ENCODE measurements around the gene RHEX.
A peak's percentile ranks its signal among the peaks of the same experiment; 100 is the strongest.
"Not testable (repeated sequence)": the region's sequence is repeated elsewhere in the genome, so short reads cannot be mapped to it uniquely, and the experiment has no call there.

RHEX gene

DNA sequence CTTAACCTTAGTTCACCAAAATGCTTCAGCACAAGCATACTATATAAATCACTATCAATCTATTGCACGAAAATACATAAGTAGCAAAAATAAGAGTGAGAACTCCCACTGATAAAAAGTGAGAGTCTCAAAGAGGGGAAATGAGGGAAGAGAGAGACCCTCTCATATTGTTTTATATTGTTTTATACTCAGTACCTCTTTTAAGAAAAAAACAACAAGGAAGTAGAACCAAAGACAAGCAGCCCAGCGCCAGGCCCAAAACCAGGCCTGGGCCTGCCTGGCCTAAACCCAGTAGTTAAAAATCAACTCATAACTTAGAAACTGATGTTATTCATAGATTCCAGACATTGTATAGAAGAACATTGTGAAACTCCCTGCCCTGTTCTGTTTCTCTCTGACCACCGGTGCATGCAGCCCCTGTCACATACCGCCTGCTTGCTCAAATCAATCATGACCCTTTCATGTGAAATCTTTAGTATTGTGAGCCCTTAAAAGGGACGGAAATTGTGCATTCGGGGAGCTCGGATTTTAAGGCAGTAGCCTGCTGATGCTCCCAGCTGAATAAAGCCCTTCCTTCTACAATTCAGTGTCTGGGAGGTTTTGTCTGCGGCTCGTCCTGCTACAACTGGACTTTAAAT is 5.4 kb downstream of the RHEX start:
- FAIRE-seq: peak; percentile 83
- not testable (repeated sequence) for DNase-seq (ENCODE audit: insufficient read length, low spot score)

- no peak for DNase-seq (ENCODE audit: insufficient read length, low spot score)
- FAIRE-seq: peak; percentile 39
Observed at GRCh38 chr1:206058927-206059292, 5.9 kb downstream of the RHEX start.

DNA sequence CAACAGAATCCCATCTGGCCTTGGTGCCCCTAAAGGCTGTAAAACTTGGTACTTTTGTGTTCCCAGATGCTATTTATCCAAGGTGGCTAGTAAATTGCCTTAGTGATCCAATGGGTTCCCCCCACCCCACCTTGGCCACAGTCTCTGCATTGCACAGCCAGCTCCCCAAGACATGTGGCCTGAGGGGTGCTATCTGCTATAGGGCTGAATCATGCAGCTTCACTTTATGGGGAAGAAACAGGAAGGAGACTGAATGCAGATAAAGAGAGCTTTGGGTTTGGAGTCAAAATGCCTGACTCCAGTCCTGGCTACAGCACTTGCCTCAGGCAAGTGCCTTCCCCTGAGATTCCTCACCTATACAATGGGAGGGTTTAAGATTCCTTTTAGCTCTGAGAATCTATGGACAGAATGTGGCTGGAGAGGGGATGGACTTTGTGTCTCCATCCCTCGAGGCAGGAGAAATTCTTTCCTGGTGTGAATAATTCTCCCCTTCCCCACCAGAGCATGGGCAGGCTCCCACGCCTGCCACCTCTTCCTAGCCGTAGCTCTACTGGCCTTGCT is 6.5 kb downstream of the RHEX start:
- DNase-seq (ENCODE audit: insufficient read length, low spot score) (no peak), FAIRE-seq (no peak)

- no peak for DNase-seq (ENCODE audit: insufficient read length, low spot score)
- FAIRE-seq: no peak
Observed at GRCh38 chr1:206060844-206061243, 7.9 kb downstream of the RHEX start.

DNA sequence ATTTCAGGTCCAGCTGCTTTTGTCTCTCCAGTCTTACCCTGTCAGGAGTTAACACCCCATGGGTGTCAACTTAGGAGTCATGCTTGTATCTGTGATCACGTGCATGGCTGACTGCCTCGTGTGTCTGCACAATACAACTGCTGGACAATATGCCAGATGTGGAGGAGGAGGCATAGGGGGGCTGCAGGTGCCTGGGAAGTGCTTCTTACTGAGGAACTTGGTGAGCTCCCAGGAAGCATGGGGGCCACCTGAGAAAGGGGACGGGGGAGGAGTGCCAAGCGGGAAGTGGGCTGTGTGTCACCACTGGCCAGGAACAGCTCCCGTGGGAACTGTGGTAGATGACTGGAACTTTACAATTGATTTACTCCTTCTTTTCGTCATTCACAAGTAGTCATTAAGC is 9.5 kb downstream of the RHEX start:
- DNase-seq (ENCODE audit: insufficient read length, low spot score): no peak
- no peak for FAIRE-seq

DNA sequence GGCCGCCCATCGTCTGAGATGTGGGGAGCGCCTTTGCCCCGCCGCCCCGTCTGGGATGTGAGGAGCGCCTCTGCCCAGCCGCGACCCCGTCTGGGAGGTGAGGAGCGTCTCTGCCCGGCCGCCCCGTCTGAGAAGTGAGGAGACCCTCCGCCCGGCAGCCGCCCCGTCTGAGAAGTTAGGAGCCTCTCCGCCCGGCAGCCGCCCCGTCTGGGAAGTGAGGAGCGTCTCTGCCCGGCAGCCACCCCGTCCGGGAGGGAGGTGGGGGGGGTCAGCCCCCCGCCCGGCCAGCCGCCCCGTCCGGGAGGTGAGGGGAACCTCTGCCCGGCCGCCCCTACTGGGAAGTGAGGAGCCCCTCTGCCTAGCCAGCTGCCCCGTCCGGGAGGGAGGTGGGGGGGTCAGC is 11.0 kb downstream of the RHEX start:
- not testable (repeated sequence) for FAIRE-seq; DNase-seq (ENCODE audit: insufficient read length, low spot score)

GRCh38 chr1:206064501-206064900 is 11.5 kb downstream of the RHEX start:
- not testable (repeated sequence) for DNase-seq (ENCODE audit: insufficient read length, low spot score); FAIRE-seq

GRCh38 chr1:206065547-206066145 is 12.7 kb downstream of the RHEX start:
- FAIRE-seq (no peak), DNase-seq (ENCODE audit: insufficient read length, low spot score) (no peak)

DNA sequence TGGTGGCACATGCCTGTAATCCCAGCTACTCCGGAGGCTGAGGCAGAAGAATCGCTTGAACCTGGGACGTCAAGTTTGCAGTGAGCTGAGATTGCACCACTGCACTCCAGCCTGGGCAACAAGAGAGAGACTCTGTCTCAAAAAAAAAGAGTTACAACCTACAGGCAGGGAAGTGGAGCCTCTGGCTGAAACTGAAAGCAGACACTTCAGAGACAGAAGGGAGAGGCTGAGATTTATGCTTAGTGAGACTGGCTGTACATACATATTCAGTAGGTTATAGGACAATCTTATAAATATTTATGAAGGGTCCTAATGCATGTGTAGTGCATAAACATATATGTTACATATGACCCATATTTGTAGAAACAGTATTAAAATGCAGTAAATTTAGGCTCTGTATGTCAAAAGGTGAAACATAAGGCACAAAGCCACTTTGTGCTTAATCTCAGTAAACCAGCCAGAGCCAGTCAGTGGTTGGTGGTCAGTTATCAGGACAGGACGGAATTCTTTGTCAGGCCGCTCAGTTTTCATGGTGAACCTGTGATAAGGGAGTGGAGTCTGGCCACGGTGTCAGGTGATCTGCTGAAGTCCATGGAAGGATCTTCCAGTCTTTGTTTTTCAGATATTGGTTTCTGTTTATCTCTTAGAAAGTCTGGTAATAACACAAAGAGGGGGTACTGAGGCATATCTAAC is 13.7 kb downstream of the RHEX start:
- peak; percentile 48 for DNase-seq (ENCODE audit: insufficient read length, low spot score)
- FAIRE-seq: peak; percentile 64

- no peak for FAIRE-seq
- DNase-seq (ENCODE audit: insufficient read length, low spot score): no peak
Observed at GRCh38 chr1:206067486-206068227, 14.7 kb downstream of the RHEX start.

DNA sequence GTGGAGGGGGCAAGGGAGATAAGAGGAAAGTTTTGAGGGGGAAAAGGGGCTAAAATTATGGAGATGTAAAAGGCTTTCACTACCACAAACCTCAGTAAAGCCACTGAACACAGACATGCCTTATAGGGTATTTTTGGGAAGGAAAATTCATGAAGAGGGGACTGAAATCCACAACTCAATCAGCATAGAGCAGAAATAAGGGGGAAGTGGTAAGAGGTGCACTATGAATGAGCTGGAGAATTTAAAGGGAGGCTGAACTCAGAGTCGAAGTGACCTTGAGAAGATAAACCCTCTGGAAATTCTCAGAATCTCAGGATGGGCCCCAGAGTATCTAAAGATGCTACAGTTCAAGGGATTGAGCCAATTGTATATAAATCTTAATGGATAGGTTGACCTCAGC is 15.3 kb downstream of the RHEX start:
- no peak for FAIRE-seq

DNA sequence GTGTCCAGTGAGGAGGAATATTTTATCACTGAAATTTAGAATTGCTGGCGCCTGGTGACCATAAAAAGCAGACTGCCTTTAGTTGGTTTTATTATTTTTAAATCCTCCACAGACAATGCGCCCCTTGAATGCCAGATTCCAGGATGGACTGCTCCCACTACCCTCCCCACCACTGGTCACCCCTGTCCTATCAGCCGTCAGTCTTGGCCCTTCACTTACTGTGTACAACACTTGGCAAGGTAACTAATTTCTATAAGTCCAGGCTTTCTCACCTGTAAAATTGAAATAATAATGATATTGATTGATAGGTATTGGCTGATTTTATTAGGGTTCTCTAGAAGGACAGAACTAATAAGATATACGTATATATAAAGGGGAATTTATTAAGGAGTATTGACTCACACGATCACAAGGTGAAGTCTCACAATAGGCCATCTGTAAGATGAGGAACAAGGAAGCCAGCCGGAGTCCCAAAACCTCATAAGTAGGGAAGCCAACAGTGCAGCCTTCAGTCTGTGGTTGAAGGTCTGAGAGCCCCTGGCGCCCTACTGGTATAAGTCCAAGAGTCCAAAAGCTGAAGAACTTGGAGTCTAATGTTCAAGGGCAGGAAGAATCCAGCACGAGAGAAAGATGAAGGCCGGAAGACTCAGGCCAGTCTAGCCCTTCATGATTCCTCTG is 17.8 kb downstream of the RHEX start:
- no peak for FAIRE-seq

More for the DNA sequence above, 15.3 kb downstream of the RHEX start:
- DNase-seq (ENCODE audit: insufficient read length, low spot score): no peak

DNA sequence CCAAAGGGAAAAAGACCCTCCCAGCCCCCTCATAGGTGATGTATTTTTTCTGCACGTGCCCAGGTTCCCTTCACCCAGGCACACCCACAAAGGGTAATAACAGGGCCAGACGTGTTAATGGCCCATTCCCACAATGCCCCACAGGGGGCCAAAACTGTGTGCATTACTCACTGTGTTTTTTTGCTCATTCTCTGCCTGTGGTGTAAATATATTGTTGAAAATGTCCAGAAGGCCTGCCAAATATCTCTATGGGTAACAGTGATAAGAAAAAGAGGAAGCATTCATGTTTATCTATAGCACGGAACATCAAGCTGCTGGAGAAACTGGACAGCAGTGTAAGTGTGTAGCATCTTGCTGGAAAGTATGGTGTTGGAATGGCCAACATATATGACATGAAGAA is 21.9 kb downstream of the RHEX start:
- no peak for DNase-seq (ENCODE audit: insufficient read length, low spot score)

More for the DNA sequence above, 17.8 kb downstream of the RHEX start:
- DNase-seq (ENCODE audit: insufficient read length, low spot score): no peak

DNA sequence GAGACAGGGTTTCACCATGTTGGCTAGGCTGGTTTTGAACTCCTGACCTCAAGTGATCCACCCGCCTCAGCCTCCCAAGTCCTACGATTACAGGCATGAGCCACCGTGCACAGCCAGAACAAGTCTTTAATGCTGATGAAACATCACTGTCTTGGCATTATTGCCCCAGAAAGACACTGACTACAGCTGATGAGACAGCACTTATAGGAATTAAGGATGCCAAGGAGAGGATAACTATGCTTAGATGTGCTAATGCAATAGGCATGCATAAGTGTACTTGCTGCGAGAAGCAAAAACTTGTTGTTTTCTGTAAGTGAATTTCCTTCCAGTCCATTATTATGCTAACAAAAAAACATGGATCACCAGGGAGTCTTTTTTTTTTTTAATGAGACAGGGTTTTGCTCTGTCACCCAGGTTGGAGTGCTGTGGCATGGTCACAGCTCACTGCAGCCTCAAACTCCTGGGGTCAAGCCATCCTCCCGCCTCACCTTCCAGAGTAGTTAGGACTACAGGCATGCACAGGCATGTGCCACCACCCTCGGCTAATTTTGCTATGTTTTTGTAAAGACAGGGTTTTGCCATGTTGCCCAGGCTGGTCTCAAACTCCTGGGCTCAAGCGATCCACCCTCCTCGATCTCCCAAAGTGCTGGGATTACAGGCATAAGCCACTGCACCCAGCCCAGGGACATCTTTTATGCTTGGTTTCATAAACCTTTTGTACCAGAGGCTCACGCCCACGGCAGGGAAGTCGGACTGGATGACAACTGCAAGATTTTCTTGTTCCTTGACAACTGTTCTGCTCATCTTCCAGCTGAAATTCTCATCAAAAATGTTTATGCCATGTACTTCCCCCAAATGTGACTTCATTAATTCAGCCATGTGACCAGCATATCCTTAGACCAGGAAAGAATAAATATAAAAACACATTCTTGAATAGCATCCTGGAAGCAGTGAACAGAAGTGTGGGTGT is 23.1 kb downstream of the RHEX start:
- DNase-seq (ENCODE audit: insufficient read length, low spot score): no peak
- no peak for FAIRE-seq

More for the DNA sequence above, 21.9 kb downstream of the RHEX start:
- no peak for FAIRE-seq

DNA sequence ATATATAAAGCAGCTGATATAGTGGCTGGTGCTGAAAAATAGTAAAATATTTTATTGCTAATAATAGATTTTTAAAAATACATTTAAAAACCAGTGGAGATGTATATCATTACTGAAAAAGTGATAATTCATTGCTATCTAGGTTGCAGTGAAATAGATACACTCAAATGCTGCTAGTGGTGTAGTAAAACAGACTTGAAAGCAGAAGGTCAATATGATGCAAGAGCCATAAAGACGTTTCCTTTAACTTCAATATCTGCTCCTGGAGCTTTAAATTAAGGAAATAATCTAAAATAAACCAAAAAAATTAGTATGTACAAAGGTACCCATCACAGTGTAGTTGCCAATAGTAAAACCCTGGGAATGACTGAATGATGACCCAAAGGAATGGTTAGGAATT is 26.2 kb downstream of the RHEX start:
- no peak for FAIRE-seq
- no peak for DNase-seq (ENCODE audit: insufficient read length, low spot score)

DNA sequence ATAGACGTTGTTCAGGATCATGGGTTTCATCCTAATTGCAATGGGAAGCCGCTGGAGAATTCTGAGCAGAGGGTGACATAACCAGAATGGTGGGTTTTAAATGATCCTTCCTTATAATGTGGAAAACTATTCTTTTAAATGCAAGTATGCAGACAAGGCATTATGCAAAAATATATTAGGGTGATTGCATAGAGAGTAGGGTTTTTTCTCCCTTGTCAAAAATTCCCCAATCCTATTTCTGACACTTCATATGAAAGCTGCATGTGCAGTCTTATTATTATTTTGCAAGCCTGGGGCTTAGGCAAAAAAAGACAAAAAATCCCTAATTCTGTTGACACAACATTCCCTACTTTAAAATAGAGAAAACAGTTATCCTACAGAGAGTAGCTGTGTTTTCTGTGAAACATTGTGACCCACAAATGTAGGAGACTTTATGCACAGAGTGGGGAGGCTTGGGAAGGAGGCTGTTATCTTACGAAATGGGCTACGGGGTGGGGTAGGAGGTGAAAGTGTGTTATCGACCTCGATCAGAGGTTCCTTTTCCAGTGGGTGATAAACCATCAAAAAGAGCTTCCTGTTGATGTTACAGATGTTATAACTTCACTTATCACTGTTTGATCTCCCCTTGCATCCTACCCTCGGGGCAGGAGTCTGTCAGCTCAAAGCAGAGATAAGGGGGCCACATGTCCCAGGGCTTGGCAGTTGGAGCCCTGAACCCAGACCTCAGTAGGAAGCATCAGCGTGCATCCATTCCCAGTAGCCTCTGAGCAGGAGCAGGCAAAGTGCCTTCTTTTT is 27.2 kb downstream of the RHEX start:
- DNase-seq (ENCODE audit: insufficient read length, low spot score): no peak
- no peak for FAIRE-seq

DNA sequence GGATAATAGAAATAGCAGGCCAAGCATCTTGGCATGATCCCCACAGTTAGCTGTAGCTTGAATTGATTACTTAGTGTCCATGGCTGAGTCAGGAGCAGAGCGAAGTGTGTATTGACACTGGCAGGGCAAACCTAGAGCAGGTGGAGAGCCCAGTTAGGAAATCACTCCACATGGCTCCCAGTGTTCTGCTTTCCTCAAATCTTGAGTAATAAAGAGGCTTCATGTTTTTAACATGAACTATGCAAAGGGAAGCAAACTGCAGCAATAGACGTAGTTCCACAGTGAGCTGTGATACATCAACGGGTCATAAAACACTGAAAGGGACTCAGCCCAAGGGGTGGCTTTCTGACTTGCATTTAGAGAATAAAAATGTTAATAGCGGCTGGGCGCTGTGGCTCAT is 28.9 kb downstream of the RHEX start:
- FAIRE-seq: no peak
- no peak for DNase-seq (ENCODE audit: insufficient read length, low spot score)

DNA sequence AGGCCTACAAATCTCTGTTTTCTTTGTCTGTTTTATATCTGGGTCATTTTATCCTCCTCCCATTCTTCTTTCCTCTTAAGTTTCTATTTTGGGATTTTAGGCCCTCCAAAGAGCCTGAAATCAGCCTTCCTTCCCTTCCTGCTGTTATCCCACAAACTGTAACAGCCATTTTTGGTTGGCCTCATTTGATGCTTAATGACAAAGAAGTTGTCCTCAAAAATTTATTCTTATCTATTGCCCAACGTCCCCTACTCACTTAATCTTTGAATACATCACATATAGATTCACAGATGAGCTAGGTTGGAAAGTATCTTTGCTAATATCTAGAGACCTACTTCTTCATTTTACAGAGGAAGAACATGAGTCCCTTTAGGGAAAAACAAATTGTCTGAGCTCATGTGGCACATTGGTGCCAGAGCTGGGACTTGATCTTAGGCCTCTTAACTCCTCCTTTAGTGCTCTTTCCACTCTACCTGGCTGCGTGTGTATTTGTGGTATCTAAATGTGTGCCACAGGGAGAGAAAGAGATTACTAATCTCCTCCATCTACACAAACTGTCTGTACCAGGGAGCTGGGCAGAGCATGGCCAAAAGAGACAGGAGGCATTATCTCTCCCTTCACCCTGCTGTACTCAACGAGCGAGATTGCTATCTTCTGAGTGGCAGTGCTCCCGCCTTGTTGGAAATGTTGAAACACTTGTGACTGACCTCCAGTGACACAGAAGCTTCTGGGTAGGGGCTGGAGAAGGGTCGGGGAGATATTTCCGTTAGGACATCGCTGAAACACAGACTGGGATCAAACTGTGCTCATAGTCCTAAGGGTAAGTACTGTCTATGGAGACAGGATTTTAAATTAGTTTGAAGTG is 30.1 kb downstream of the RHEX start:
- DNase-seq (ENCODE audit: insufficient read length, low spot score) (no peak), FAIRE-seq (no peak)
